Smooth muscle cell (in vitro differentiated cells): ENCODE measurements around the gene UMODL1. TPM values are rescaled to one million over a fixed set of nuclear protein-coding genes. Genes with fewer than 3 reads are reported as not detected.

Experiments used
- DNase-seq: peaks from one replicate; lab custom pipeline; 2025; ENCODE audit not compliant: unreplicated experiment; lab: John Stamatoyannopoulos, UW
- H2AFZ ChIP-seq: fragments of 200-600 bp; sonication (generic); 2 replicates; pipeline ENCODE4 v1.6.0; 2016; ENCODE audit warnings: antibody characterized with exemption, low read depth, mild to moderate bottlenecking
- H3F3A ChIP-seq: fragments of 200-600 bp; sonication (generic); 2 replicates; pipeline ENCODE4 v1.6.0; 2017; ENCODE audit warnings: antibody characterized with exemption, low read depth
- H3K27ac ChIP-seq: fragments of 200-600 bp; sonication (generic); 2 replicates; pipeline ENCODE4 v1.5.1; 2016; ENCODE audit warnings: low read depth, mild to moderate bottlenecking
- H3K27me3 ChIP-seq: fragments of 200-600 bp; sonication (generic); 2 replicates; pipeline ENCODE4 v1.6.1; 2016; ENCODE audit warnings: low read depth, mild to moderate bottlenecking
- H3K36me3 ChIP-seq: fragments of 200-600 bp; sonication (generic); 2 replicates; pipeline ENCODE4 v1.5.1; 2016; ENCODE audit warnings: low read depth
- H3K4me1 ChIP-seq: fragments of 200-600 bp; sonication (generic); 2 replicates; pipeline ENCODE4 v1.5.1; 2016; ENCODE audit warnings: low read depth
- H3K4me2 ChIP-seq: fragments of 200-600 bp; sonication (generic); 2 replicates; pipeline ENCODE4 v1.6.0; 2016; ENCODE audit warnings: mild to moderate bottlenecking
- H3K4me3 ChIP-seq: fragments of 200-600 bp; sonication (generic); 2 replicates; pipeline ENCODE4 v1.5.1; 2016; ENCODE audit warnings: mild to moderate bottlenecking
- H3K79me2 ChIP-seq: fragments of 200-600 bp; sonication (generic); 2 replicates; pipeline ENCODE4 v1.6.0; 2016; ENCODE audit warnings: low read depth, mild to moderate bottlenecking
- H3K9ac ChIP-seq: fragments of 200-600 bp; sonication (generic); 2 replicates; pipeline ENCODE4 v1.6.0; 2016; ENCODE audit warnings: low read depth
- H3K9me3 ChIP-seq: fragments of 200-600 bp; sonication (generic); replicated peaks from 2 replicates; pipeline ENCODE4 v1.5.1; 2016; ENCODE audit warnings: low read depth
- H4K20me1 ChIP-seq: fragments of 200-600 bp; sonication (generic); 2 replicates; pipeline ENCODE4 v1.6.0; 2016; ENCODE audit warnings: low read depth
- CTCF ChIP-seq: fragments of 200-600 bp; sonication (generic); IDR thresholded peaks from 2 replicates; pipeline ENCODE4 v1.5.1; 2017; ENCODE audit warnings: borderline replicate concordance, mild to moderate bottlenecking, antibody characterized with exemption; ENCODE audit not compliant: insufficient read depth, poor library complexity, severe bottlenecking
- WGBS: methylation state at CpG from one replicate; pipeline ENCODE4 v1.1.7; 2016; ENCODE audit warnings: low lambda C conversion rate; 5-methylcytosine and 5-hydroxymethylcytosine counted together
- polyA plus RNA-seq: library from polyadenylated mRNA; unstranded; fragments of >200 nt; fragmentation: Nextera tagmentation; extraction: Ambion mirVana; gene quantifications from 2 replicates; pipeline ENCODE4 v1.2.1, GENCODE V29; 2016
- total RNA-seq: library from RNA; depleted of rRNA; stranded (reverse); fragments of >200 nt; gene quantifications from 2 replicates; pipeline ENCODE4 v1.2.3, GENCODE V29; 2014

The UMODL1 gene
- total and polyA plus RNA-seq, 2 experiments from 2014 or later: 0.14 TPM; not detected in 1

GRCh38 chr21:42110691-42111469 lies 39.8 kb downstream of the UMODL1 start:
- H3K4me1 ChIP-seq: no peaks in the 10 kb centered on the region
- 89% methylated on average over 24 of the region's 24 CpGs for WGBS

GRCh38 chr21:42111470-42111743 lies 40.3 kb downstream of the UMODL1 start:
- Histone ChIP-seq H3F3A (no peaks in the 10 kb centered on the region), H3K27ac (no peak overlapping the region), H3K4me2 (no peak overlapping the region), H3K27me3 (no peaks in the 10 kb centered on the region), H2AFZ (no peak overlapping the region), H3K4me3 (no peak overlapping the region), H3K9me3 (no peaks in the 10 kb centered on the region), H3K9ac (no peak overlapping the region), H3K79me2 (no peaks in the 10 kb centered on the region), H3K36me3 (no peaks in the 10 kb centered on the region), H3K4me1 (no peaks in the 10 kb centered on the region), H4K20me1 (no peaks in the 10 kb centered on the region)
- WGBS: 92% methylated on average over 8 of the region's 8 CpGs
- no peak for DNase-seq
- no peak for TF ChIP-seq CTCF

More at GRCh38 chr21:42110691-42111469, 39.8 kb downstream of the UMODL1 start:
- DNase-seq: no peak
- Histone ChIP-seq H2AFZ (no peak overlapping the region), H3K9me3 (no peaks in the 10 kb centered on the region), H4K20me1 (no peaks in the 10 kb centered on the region), H3K9ac (no peak overlapping the region), H3F3A (no peaks in the 10 kb centered on the region), H3K79me2 (no peaks in the 10 kb centered on the region), H3K4me2 (no peak overlapping the region), H3K4me3 (no peak overlapping the region), H3K27ac (no peak overlapping the region), H3K27me3 (no peaks in the 10 kb centered on the region), H3K36me3 (no peaks in the 10 kb centered on the region)
- no peak for TF ChIP-seq CTCF

- 94% methylated on average over 10 of the region's 10 CpGs for WGBS
- Histone ChIP-seq H2AFZ (no peak overlapping the region), H3K27ac (no peak overlapping the region), H3K4me1 (no peaks in the 10 kb centered on the region), H4K20me1 (no peaks in the 10 kb centered on the region), H3K4me3 (no peak overlapping the region), H3K36me3 (no peaks in the 10 kb centered on the region), H3K4me2 (no peak overlapping the region), H3F3A (no peaks in the 10 kb centered on the region), H3K79me2 (no peaks in the 10 kb centered on the region), H3K27me3 (no peaks in the 10 kb centered on the region), H3K9ac (no peak overlapping the region), H3K9me3 (no peaks in the 10 kb centered on the region)
- no peak for TF ChIP-seq CTCF
- no peak for DNase-seq
These were observed 40.7 kb downstream of the UMODL1 start for GRCh38 chr21:42111811-42112210.

GRCh38 chr21:42112238-42112637 lies 41.1 kb downstream of the UMODL1 start:
- no peak overlapping the region for H3K27ac ChIP-seq
- H3K36me3 ChIP-seq: no peaks in the 10 kb centered on the region
- H4K20me1 ChIP-seq: no peaks in the 10 kb centered on the region
- no peaks in the 10 kb centered on the region for H3K9me3 ChIP-seq
- H3K79me2 ChIP-seq: no peaks in the 10 kb centered on the region
- WGBS: 100% methylated on average over 1 of the region's 1 CpG
- H2AFZ ChIP-seq: no peak overlapping the region
- H3F3A ChIP-seq: no peaks in the 10 kb centered on the region
- no peaks in the 10 kb centered on the region for H3K4me1 ChIP-seq
- no peak for TF ChIP-seq CTCF
- no peak overlapping the region for H3K4me2 ChIP-seq
- DNase-seq: no peak
- H3K9ac ChIP-seq: no peak overlapping the region
- no peak overlapping the region for H3K4me3 ChIP-seq
- H3K27me3 ChIP-seq: no peaks in the 10 kb centered on the region
